K562 (cell line): ENCODE results near the gene PTPRF. TPM values are rescaled to one million over a fixed set of nuclear protein-coding genes. Genes with fewer than 3 reads are reported as not detected.

Source experiments
- ARID2 ChIP-seq: fragments of 450-650 bp; IDR thresholded peaks from 2 replicates; pipeline ENCODE4 v1.6.1; 2017; ENCODE audit warnings: antibody characterized with exemption, mild to moderate bottlenecking
- CAMTA2 ChIP-seq: fragments of 250-450 bp; sonication (Bioruptor Pico); conservative IDR thresholded peaks from 2 replicates; pipeline ENCODE4 v1.5.1; 2022
- CHCHD3 ChIP-seq: fragments of 250-450 bp; sonication (Bioruptor Pico); IDR thresholded peaks from 2 replicates; pipeline ENCODE4 v2.1.2; 2022; ENCODE audit warnings: mild to moderate bottlenecking
- CTCFL ChIP-seq: IDR thresholded peaks from 2 replicates; pipeline ENCODE4 v1.6.1; 2011; ENCODE audit warnings: borderline replicate concordance, low read depth, mild to moderate bottlenecking, moderate library complexity, low read length; ENCODE audit not compliant: insufficient read depth, poor library complexity, severe bottlenecking
- ELK3 ChIP-seq: fragments of 450-650 bp; formaldehyde crosslinking; IDR thresholded peaks from 2 replicates; pipeline ENCODE4 v1.4.0; 2020; ENCODE audit warnings: mild to moderate bottlenecking
- EP400 ChIP-seq: fragments of 450-650 bp; IDR thresholded peaks from 2 replicates; pipeline ENCODE4 v1.6.1; 2017; ENCODE audit warnings: antibody characterized with exemption, mild to moderate bottlenecking, moderate library complexity
- ESRRA ChIP-seq: fragments of 450-650 bp; IDR thresholded peaks from 2 replicates; pipeline ENCODE4 v1.6.1; 2014; ENCODE audit warnings: low read depth, mild to moderate bottlenecking, moderate library complexity, borderline replicate concordance
- LEF1 ChIP-seq: fragments of 450-650 bp; IDR thresholded peaks from 2 replicates; pipeline ENCODE4 v1.6.1; 2016; ENCODE audit warnings: mild to moderate bottlenecking
- POLR2G ChIP-seq: fragments of 200-400 bp; formaldehyde crosslinking; IDR thresholded peaks from 2 replicates; pipeline ENCODE4 v1.6.1; 2017; ENCODE audit warnings: low read depth, mild to moderate bottlenecking, antibody characterized with exemption, low read length, moderate library complexity
- POLR3A ChIP-seq: IDR thresholded peaks from 2 replicates; pipeline ENCODE4 v1.6.1; 2011; ENCODE audit warnings: borderline replicate concordance, mild to moderate bottlenecking, moderate library complexity; ENCODE audit not compliant: insufficient read length, insufficient read depth; ENCODE audit errors: extremely low read depth
- RBM39 ChIP-seq: fragments of 200-400 bp; formaldehyde crosslinking; optimal IDR thresholded peaks from 2 replicates; pipeline ENCODE3; 2018; ENCODE audit warnings: low read depth, low read length
- TGIF2 ChIP-seq: sonication (generic); formaldehyde crosslinking; IDR thresholded peaks from 2 replicates; pipeline ENCODE4 v1.8.1; 2022; ENCODE audit warnings: mild to moderate bottlenecking, missing genetic modification reagents, moderate library complexity
- ZFP1 ChIP-seq: fragments of 450-650 bp; formaldehyde crosslinking; IDR thresholded peaks from 2 replicates; pipeline ENCODE4 v1.4.0; 2020; ENCODE audit warnings: mild to moderate bottlenecking, mixed read lengths
- ZFP30 ChIP-seq: fragments of 250-450 bp; sonication (Bioruptor Pico); IDR thresholded peaks from 2 replicates; pipeline ENCODE4 v1.8.0; 2022; ENCODE audit warnings: moderate library complexity, mild to moderate bottlenecking, inconsistent platforms, borderline replicate concordance
- ZNF232 ChIP-seq: sonication (generic); formaldehyde crosslinking; IDR thresholded peaks from 2 replicates; pipeline ENCODE4 v1.8.0; 2022; ENCODE audit warnings: mild to moderate bottlenecking, missing genetic modification reagents
- polyA plus RNA-seq, 8 experiments: library from polyadenylated mRNA; depleted of rRNA in 4 of 8; stranded (reverse) in 5 of 8; unstranded in 3 of 8; fragments of >200 nt; fragmentation: Nextera tagmentation in 2 of 8; fragmentation: Illumina TruSeq in 1 of 8; extraction: Ambion mirVana in 2 of 8; extraction: Trizol in 1 of 8; gene quantifications; 2 replicates each; pipeline versions ENCODE4 v1.2.1 to v1.2.3, GENCODE V29; 2011 to 2014; ENCODE audit warnings: inconsistent platforms in 1 of 8, missing spikeins in 1 of 8
- total RNA-seq, 7 experiments: library from RNA; depleted of rRNA in 6 of 7; stranded (reverse); fragments of >200 nt in 6 of 7; fragmentation: Illumina TruSeq in 2 of 7; extraction: Trizol in 2 of 7; gene quantifications; 2 replicates each; pipeline versions ENCODE4 v1.2.1 to v1.2.3, GENCODE V29; 2011 to 2021; ENCODE audit warnings: low replicate concordance in 1 of 7

PTPRF gene
- total and polyA plus RNA-seq, 9 of the 15 experiments (the other 6 are each of a cell fraction or from before 2014, with no cell fraction given), result 0.13 to 4.3 (median 1.1) TPM

- 0 out of 2 replicates have a peak, but pooled peaks have one; percentile 62 for TF ChIP-seq LEF1
- peak; percentile 94 for TF ChIP-seq EP400
- no peak for TF ChIP-seq RBM39
- TF ChIP-seq TGIF2 (CRISPR knock-in tag), result no peak
- TF ChIP-seq POLR3A, result no peak
- 0 out of 2 replicates have a peak, but pooled peaks have one; percentile 25 for TF ChIP-seq ZFP1 (CRISPR knock-in tag)
- TF ChIP-seq CAMTA2 (CRISPR knock-in tag), result no peak
- no peak for TF ChIP-seq CTCFL
- TF ChIP-seq ZFP30 (CRISPR knock-in tag), result peak; percentile 49; the same call in 1 of the 2 replicates
- peak; percentile 20; the same call in 1 of the 2 replicates for TF ChIP-seq ARID2
- no peak for TF ChIP-seq ZNF232
- peak; percentile 70; the same call in 1 of the 2 replicates for TF ChIP-seq CHCHD3 (CRISPR knock-in tag)
- no peak for TF ChIP-seq ELK3 (CRISPR knock-in tag)
- peak; percentile 99 for TF ChIP-seq POLR2G
- TF ChIP-seq ESRRA, result peak; percentile 95
These were observed 119.8 kb downstream of the PTPRF start (continued) for GRCh38 chr1:43650310-43651085.
